ENCODE results near the gene OLFM2.

OLFM2 gene

GRCh38 chr19:9936326-9937000 is at the start of gene OLFM2:
Gene OLFM2 (minus strand): TSS chr19:9936515. CDS start chr19:9936366, 149 bp downstream.
- H3K27ac Mint-ChIP-seq, result no peak within 1 kb of the TSS
- H3K36me3 Mint-ChIP-seq, result no peaks in the 10 kb centered on the region
- peaks cover 43% of the 10 kb centered on the region for H3K27me3 Mint-ChIP-seq
- H3K4me1 Mint-ChIP-seq, result peaks cover 29% of the 10 kb centered on the region
- peaks cover 2% of the 10 kb centered on the region for H3K9me3 Mint-ChIP-seq
- peak within 1 kb of the TSS; percentile 81 for H3K4me3 Mint-ChIP-seq

DNA sequence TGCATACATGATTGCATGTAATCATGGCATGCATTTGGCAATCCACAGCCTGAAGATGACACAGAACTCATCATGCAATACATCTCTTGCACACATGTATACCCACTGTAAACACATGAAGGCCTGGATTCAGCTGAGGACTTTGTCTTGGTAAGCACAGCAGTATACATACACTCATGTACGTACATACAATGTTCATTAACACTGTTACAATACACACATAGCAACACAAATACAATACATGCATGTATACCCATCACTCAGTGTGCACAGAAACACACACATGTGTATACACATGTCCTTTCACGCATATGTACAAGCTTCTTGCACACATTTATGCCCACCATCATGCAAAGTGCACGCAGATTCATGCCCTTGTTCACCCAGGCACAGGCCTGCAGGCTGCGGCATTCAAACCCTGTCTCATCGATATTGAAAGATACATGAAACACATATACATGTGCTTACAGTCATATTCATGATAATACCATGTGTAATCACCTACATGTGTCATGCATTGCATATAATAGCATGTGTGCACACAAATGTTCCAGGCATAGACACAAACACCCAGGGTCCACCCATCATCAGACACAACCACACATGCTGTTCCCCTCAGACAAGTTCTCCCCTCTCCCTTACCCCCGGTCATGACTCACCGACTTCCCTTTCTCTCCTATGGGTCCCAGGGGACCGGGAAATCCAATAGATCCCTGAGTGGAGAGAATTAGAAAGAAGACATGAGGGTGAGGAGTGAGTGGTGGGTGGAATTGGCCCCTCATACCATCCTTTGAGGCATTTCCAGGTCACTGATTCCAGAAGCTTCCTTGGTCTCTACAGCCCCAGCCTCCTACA is 45.3 kb upstream of the OLFM2 start:
- Mint-ChIP-seq H3K4me1 (no peaks in the 10 kb centered on the region), H3K27ac (no peak overlapping the region), H3K36me3 (no peaks in the 10 kb centered on the region), H3K9me3 (no peaks in the 10 kb centered on the region), H3K27me3 (peaks cover 7% of the 10 kb centered on the region), H3K4me3 (no peak overlapping the region)

DNA sequence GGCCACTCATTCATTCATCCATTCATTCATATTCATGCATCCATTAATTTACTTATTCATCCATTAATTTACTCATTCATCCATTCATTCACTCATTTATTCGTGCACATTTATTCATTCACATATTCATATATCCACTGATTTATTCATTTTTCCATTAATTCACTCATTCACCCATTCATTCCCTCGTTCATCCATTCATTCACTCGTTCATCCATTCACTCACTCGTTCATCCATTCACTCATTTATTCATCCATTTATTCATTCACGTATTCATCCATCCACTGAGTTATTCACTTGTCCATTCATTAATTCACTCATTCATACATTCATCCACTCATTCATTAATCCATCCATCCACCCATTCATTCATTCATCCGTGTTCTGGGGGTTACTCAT is 35.8 kb upstream of the OLFM2 start:
- Mint-ChIP-seq H3K4me1 (no peaks in the 10 kb centered on the region), H3K36me3 (no peaks in the 10 kb centered on the region), H3K27ac (peak overlapping the region; percentile 0), H3K4me3 (no peak overlapping the region), H3K27me3 (peaks cover 15% of the 10 kb centered on the region), H3K9me3 (no peaks in the 10 kb centered on the region)

- H3K27me3 Mint-ChIP-seq, result peaks cover 19% of the 10 kb centered on the region
- no peaks in the 10 kb centered on the region for H3K9me3 Mint-ChIP-seq
- H3K4me1 Mint-ChIP-seq, result peaks cover 4% of the 10 kb centered on the region
- no peaks in the 10 kb centered on the region for H3K36me3 Mint-ChIP-seq
- H3K4me3 Mint-ChIP-seq, result no peak overlapping the region
- no peak overlapping the region for H3K27ac Mint-ChIP-seq
Measured at GRCh38 chr19:9971166-9971897, 35.0 kb upstream of the OLFM2 start.

DNA sequence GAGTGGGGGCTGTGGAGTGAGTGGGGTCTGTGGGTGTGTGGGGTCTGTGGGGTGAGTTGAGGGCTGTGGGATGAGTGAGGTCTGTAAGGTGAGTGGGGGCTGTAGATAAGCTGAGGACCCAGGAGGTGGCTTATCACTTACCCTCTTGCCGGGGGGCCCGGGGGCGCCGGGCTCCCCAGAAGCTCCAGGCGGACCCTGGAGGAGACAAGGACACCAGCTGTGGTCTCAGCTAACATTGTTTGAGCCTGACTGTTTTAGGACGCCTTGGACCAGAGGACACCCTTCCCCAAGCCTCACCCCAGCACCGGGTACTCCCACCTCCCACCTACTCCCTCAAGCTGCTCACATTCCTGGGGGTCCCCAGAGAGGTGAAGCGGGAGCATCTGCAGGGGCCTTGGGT is 34.2 kb upstream of the OLFM2 start:
- Mint-ChIP-seq H3K36me3 (no peaks in the 10 kb centered on the region), H3K27ac (no peak overlapping the region), H3K4me3 (no peak overlapping the region), H3K9me3 (no peaks in the 10 kb centered on the region), H3K4me1 (peaks cover 4% of the 10 kb centered on the region), H3K27me3 (peaks cover 26% of the 10 kb centered on the region)

- no peaks in the 10 kb centered on the region for H3K9me3 Mint-ChIP-seq
- H3K4me3 Mint-ChIP-seq, result no peak overlapping the region
- peaks cover 27% of the 10 kb centered on the region for H3K27me3 Mint-ChIP-seq
Measured at GRCh38 chr19:9969688-9969975, 33.3 kb upstream of the OLFM2 start.

DNA sequence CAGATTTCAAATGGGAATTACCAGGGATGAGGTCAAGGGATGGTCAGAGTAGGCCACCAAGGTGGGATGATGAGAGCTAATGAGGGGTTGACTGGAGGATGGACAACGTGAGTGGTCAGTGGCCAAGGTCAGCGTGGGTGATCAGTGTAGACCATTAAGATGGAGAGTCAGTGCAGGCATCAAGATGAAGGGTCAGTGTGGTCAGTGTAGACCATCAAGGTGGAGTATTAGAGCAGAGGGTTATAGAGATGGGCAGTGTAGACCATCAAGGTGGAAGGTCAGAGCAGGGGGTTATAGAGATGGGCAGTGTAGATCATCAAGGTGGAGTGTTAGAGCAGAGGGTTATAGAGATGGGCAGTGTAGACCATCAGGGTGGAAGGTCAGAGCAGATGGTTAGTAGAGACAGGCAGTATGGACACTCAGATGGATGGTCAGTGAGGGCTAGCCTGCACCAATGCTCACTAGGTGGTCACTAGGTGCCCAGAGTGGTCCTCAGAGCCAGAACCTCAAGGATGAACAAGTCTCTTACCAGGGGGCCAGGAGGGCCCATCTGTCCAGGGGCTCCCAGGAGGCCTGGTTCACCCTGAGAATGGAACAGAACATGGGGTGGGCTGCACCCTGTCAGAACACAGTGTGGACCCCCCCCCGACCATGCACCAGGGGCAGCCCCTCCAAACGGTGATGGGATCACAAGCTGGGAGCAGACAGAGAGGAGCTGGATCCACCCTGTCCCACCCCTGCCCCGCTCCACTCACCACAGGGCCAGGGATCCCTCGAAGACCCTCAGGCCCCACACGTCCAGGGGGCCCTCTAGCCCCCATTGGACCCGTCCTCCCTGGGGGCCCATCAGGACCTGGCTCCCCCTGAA is 32.7 kb upstream of the OLFM2 start:
- Mint-ChIP-seq H3K4me3 (no peak overlapping the region), H3K36me3 (no peaks in the 10 kb centered on the region), H3K9me3 (no peaks in the 10 kb centered on the region), H3K4me1 (peaks cover 4% of the 10 kb centered on the region), H3K27ac (no peak overlapping the region), H3K27me3 (peaks cover 27% of the 10 kb centered on the region)

More at GRCh38 chr19:9969688-9969975, 33.3 kb upstream of the OLFM2 start:
- H3K27ac Mint-ChIP-seq, result no peak overlapping the region
- H3K36me3 Mint-ChIP-seq, result no peaks in the 10 kb centered on the region
- peaks cover 4% of the 10 kb centered on the region for H3K4me1 Mint-ChIP-seq

DNA sequence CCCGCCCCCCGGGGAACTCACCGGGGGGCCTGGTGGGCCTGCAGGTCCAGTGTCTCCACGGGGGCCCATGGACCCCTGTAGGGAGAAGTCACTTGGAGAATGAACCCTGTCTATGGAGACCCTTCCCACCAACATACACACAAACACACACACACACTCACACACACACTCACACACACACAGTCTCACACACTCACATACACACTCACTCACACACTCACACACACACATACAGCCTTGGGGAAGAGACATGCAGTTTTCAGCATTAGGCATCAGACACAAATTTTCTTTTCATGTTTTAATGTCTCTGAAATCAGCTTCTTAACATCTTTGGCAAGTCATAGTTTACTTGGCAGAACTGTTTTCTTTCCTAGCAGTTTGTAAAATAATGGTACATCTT is 31.0 kb upstream of the OLFM2 start:
- H3K4me3 Mint-ChIP-seq, result no peak overlapping the region
- H3K4me1 Mint-ChIP-seq, result peaks cover 4% of the 10 kb centered on the region
- peaks cover 32% of the 10 kb centered on the region for H3K27me3 Mint-ChIP-seq
- H3K9me3 Mint-ChIP-seq, result no peaks in the 10 kb centered on the region
- no peaks in the 10 kb centered on the region for H3K36me3 Mint-ChIP-seq
- H3K27ac Mint-ChIP-seq, result no peak overlapping the region

DNA sequence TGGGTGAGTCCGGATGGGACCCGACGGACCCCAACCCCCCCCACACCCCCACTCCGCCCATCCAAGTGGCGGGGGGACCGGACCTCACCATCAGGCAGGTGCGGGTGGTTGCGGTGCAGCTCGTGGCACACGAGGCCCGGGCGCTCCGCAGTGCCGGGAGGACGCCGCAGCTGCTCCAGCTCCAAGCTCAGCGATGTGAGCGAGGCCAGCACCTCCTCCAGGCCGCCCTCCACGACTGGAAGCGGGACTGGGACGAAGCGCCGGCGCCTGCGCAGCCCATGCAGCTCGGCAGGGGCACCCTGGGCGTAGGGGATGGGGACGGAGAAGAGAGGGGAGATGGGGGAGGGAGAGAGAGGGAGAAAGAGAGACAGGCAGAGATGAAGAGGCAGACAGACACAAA is 30.1 kb upstream of the OLFM2 start:
- H3K36me3 Mint-ChIP-seq, result no peaks in the 10 kb centered on the region
- H3K9me3 Mint-ChIP-seq, result no peaks in the 10 kb centered on the region
- H3K27me3 Mint-ChIP-seq, result peaks cover 33% of the 10 kb centered on the region
- no peak overlapping the region for H3K4me3 Mint-ChIP-seq
- peak overlapping the region; percentile 66 for H3K27ac Mint-ChIP-seq
- peaks cover 4% of the 10 kb centered on the region for H3K4me1 Mint-ChIP-seq

DNA sequence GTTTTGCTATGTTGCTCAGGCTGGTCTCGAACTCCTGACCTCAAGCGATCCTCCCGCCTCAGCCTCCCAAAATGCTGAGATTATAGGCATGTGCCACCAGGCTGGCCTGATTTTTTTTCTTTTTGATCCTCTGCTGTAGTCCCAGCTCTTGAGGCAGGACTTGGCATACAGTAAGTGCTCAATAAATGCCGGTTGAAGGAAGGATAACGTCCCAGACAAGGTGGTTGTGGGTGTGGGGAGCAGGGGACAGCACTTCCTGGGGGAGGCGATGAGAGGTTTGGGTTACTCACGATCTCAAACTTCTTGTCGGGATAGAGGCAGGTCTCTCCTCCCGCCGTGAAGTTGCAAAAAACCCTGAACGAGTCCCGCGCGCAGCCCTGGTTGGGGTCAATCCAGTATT is 29.7 kb upstream of the OLFM2 start:
- Mint-ChIP-seq H3K27ac (no peak overlapping the region), H3K9me3 (no peaks in the 10 kb centered on the region), H3K4me3 (no peak overlapping the region), H3K27me3 (peaks cover 34% of the 10 kb centered on the region), H3K36me3 (no peaks in the 10 kb centered on the region), H3K4me1 (peaks cover 4% of the 10 kb centered on the region)

DNA sequence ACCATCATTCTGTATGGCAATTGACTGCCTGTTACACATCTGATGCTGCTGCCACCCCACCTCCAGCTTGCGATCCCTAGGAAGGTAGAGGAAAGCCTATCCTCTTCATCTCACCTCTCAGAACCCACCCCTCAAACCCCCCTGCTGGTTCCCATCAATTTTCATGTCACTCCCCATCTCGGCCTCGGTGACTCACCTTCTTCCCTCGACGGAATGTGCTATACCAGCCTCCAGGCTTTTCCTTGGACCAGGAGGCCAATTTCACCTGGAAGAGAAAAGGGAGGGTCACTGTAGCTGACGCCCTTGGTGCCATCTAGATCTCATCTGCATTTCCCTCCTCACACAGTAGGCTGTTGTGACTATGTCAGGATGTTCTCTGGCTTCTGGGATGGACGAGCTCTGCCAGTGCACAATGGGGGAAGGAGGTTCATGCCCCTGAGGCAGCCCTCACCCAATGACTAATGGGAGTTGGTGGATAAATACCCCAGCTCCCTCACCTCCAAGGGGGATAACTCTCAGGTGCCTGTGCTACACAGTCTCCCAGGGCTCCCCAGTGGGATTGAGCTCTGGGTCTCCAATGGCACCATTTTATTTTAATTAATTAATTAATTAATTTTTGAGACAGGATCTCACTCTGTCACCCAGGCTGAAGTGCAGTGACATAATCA is 26.4 kb upstream of the OLFM2 start:
- no peaks in the 10 kb centered on the region for H3K9me3 Mint-ChIP-seq
- H3K4me1 Mint-ChIP-seq, result peaks cover 4% of the 10 kb centered on the region
- peak overlapping the region; percentile 30 for H3K27ac Mint-ChIP-seq
- no peaks in the 10 kb centered on the region for H3K36me3 Mint-ChIP-seq
- H3K27me3 Mint-ChIP-seq, result peaks cover 25% of the 10 kb centered on the region
- no peak overlapping the region for H3K4me3 Mint-ChIP-seq

- no peaks in the 10 kb centered on the region for H3K4me1 Mint-ChIP-seq
- H3K36me3 Mint-ChIP-seq, result no peaks in the 10 kb centered on the region
- peaks cover 16% of the 10 kb centered on the region for H3K27me3 Mint-ChIP-seq
- no peak overlapping the region for H3K4me3 Mint-ChIP-seq
- no peaks in the 10 kb centered on the region for H3K9me3 Mint-ChIP-seq
- H3K27ac Mint-ChIP-seq, result no peak overlapping the region
Measured at GRCh38 chr19:9961103-9961502, 24.8 kb upstream of the OLFM2 start.

GRCh38 chr19:9958379-9958821 is 22.1 kb upstream of the OLFM2 start:
- H3K27me3 Mint-ChIP-seq, result peaks cover 9% of the 10 kb centered on the region
- H3K36me3 Mint-ChIP-seq, result no peaks in the 10 kb centered on the region
- H3K9me3 Mint-ChIP-seq, result no peaks in the 10 kb centered on the region
- no peak overlapping the region for H3K27ac Mint-ChIP-seq
- H3K4me1 Mint-ChIP-seq, result no peaks in the 10 kb centered on the region
- H3K4me3 Mint-ChIP-seq, result no peak overlapping the region

GRCh38 chr19:9956956-9957355 is 20.6 kb upstream of the OLFM2 start:
- no peaks in the 10 kb centered on the region for H3K9me3 Mint-ChIP-seq
- H3K4me1 Mint-ChIP-seq, result no peaks in the 10 kb centered on the region
- H3K27me3 Mint-ChIP-seq, result peaks cover 3% of the 10 kb centered on the region
- no peak overlapping the region for H3K4me3 Mint-ChIP-seq
- no peak overlapping the region for H3K27ac Mint-ChIP-seq
- H3K36me3 Mint-ChIP-seq, result no peaks in the 10 kb centered on the region
